K562 (cell line): ENCODE results near the gene CACNA2D3. TPM values are rescaled to one million over a fixed set of nuclear protein-coding genes. Genes with fewer than 3 reads are reported as not detected.

Experiments used
- ATAC-seq: fragments of 200-7000 bp; cut with Tn5 transposase; 3 replicates; pipeline ENCODE4 v1.9.1; 2020; ENCODE audit warnings: moderate library complexity
- BruUV-seq: library from RNA; stranded (reverse); fragments of 400-500 nt; replicated peaks from 2 replicates; lab custom pipeline; 2021; lab: Mats Ljungman, UMichigan
- CTCF ChIA-PET: fragments of 300-600 bp; formaldehyde crosslinking; extraction: SDS; loops from one replicate; lab custom pipeline; 2021; ENCODE audit warnings: low intra/inter-chr PET ratio; lab: Yijun Ruan, JAX
- POLR2A ChIA-PET: fragments of 300-600, 350-650 bp; sonication (Branson Sonifier 250); formaldehyde crosslinking; extraction: SDS; loops from one replicate; lab custom pipeline; 2021; ENCODE audit warnings: antibody characterized with exemption, inconsistent platforms; lab: Yijun Ruan, JAX
- DNase-seq, 4 experiments: peaks; one replicate each; pipeline versions ENCODE4 v3.0.0 to v3.0.0-alpha.2; 2011 to 2018; ENCODE audit warnings: low spot score in 3 of 4, mixed read lengths in 3 of 4; ENCODE audit errors: extremely low read depth in 1 of 4
- FAIRE-seq: peaks from 2 replicates; lab custom pipeline; 2011; peaks lifted over from hg19 to GRCh38; lab: Jason Lieb, UNC
- H2AFZ ChIP-seq: 2 replicates; pipeline ENCODE4 v1.6.0; 2011; ENCODE audit warnings: low read depth, low read length, control low read depth, inconsistent platforms
- H3K27ac ChIP-seq: fragments of 200-600 bp; 3 replicates; pipeline ENCODE4 v1.8.0; 2011; ENCODE audit warnings: low read depth, mild to moderate bottlenecking, control low read depth, inconsistent platforms, low read length, moderate library complexity, mixed read lengths; ENCODE audit errors: extremely low read depth
- H3K27me3 ChIP-seq, 2 experiments: fragments of 300-600 bp in 1 of 2; 2 replicates in 1 of 2; 3 replicates in 1 of 2; pipeline versions ENCODE4 v1.6.0 to v1.8.0; 2011; ENCODE audit warnings: inconsistent platforms in 2 of 2, low read length in 2 of 2, mild to moderate bottlenecking in 1 of 2, mixed read lengths in 1 of 2, moderate library complexity in 1 of 2; ENCODE audit not compliant: control insufficient read depth in 2 of 2, insufficient read depth in 2 of 2
- H3K36me3 ChIP-seq: fragments of 300-600 bp; 3 replicates; pipeline ENCODE4 v1.8.0; 2011; ENCODE audit warnings: mild to moderate bottlenecking, low read length, inconsistent platforms; ENCODE audit not compliant: control insufficient read depth, insufficient read depth
- H3K4me1 ChIP-seq, 2 experiments: fragments of 200-600 bp in 1 of 2; replicated peaks in 1 of 2; 2 replicates in 1 of 2; 3 replicates in 1 of 2; pipeline versions ENCODE4 v1.5.1 to v1.8.0; 2011; ENCODE audit warnings: inconsistent platforms in 2 of 2, low read length in 2 of 2, mild to moderate bottlenecking in 1 of 2, mixed read lengths in 1 of 2, moderate library complexity in 1 of 2; ENCODE audit not compliant: control insufficient read depth in 2 of 2, insufficient read depth in 2 of 2
- H3K4me2 ChIP-seq: 2 replicates; pipeline ENCODE4 v1.6.1; 2011; ENCODE audit warnings: low read length, control low read depth, inconsistent platforms, mixed read lengths; ENCODE audit not compliant: insufficient read depth
- H3K4me3 ChIP-seq: fragments of 200-600 bp; sonication (generic), shearing (Covaris generic); 2 replicates; pipeline ENCODE4 v1.5.1; 2016; ENCODE audit warnings: control low read depth, inconsistent platforms
- H3K79me2 ChIP-seq: fragments of 200-600 bp; 3 replicates; pipeline ENCODE4 v1.8.0; 2011; ENCODE audit warnings: low read length, inconsistent platforms; ENCODE audit not compliant: control insufficient read depth, insufficient read depth
- H3K9ac ChIP-seq, 2 experiments: 2 replicates each; pipeline versions ENCODE4 v1.6.0 to v1.6.1; 2011; ENCODE audit warnings: low read depth in 2 of 2, low read length in 2 of 2, control low read depth in 1 of 2, inconsistent platforms in 1 of 2, mild to moderate bottlenecking in 1 of 2, mixed read lengths in 1 of 2; ENCODE audit not compliant: insufficient read depth in 1 of 2
- H3K9me1 ChIP-seq: one replicate; pipeline ENCODE4 v1.6.0; 2011; ENCODE audit warnings: inconsistent platforms, mild to moderate bottlenecking, low read length, moderate library complexity; ENCODE audit not compliant: control insufficient read depth, insufficient read depth
- H3K9me3 ChIP-seq: replicated peaks from 2 replicates; pipeline ENCODE4 v1.5.1; 2011; ENCODE audit warnings: low read depth, low read length, inconsistent platforms; ENCODE audit not compliant: control insufficient read depth, insufficient read depth
- H4K20me1 ChIP-seq: replicated peaks from 2 replicates; pipeline ENCODE4 v1.6.1; 2011; ENCODE audit warnings: low read length, inconsistent platforms, mixed read lengths; ENCODE audit not compliant: control insufficient read depth, insufficient read depth
- AFF1 ChIP-seq, 2 experiments: fragments of 450-650 bp; IDR thresholded peaks; 2 replicates each; pipeline ENCODE4 v1.6.1; 2018; ENCODE audit warnings: mild to moderate bottlenecking in 2 of 2, low read depth in 1 of 2; ENCODE audit not compliant: partially characterized antibody in 2 of 2
- BRD9 ChIP-seq: fragments of 450-650 bp; IDR thresholded peaks from 2 replicates; pipeline ENCODE4 v1.6.1; 2018; ENCODE audit warnings: low read depth; ENCODE audit not compliant: partially characterized antibody
- CBX3 ChIP-seq, 2 experiments: IDR thresholded peaks; 1 replicate in 1 of 2; 2 replicates in 1 of 2; pipeline ENCODE4 v1.6.1; 2012; ENCODE audit warnings: inconsistent platforms in 2 of 2, low read length in 2 of 2, borderline replicate concordance in 1 of 2, control low read depth in 1 of 2
- EWSR1 ChIP-seq: fragments of 450-650 bp; IDR thresholded peaks from 2 replicates; pipeline ENCODE4 v1.6.1; 2018; ENCODE audit warnings: borderline replicate concordance, mild to moderate bottlenecking, low read depth, moderate library complexity; ENCODE audit not compliant: partially characterized antibody
- GTF2F1 ChIP-seq: IDR thresholded peaks from 2 replicates; pipeline ENCODE4 v1.6.1; 2011; ENCODE audit warnings: low read depth, low read length, improper control_type of control experiment
- HDAC2 ChIP-seq: fragments of 450-650 bp; IDR thresholded peaks from 2 replicates; pipeline ENCODE4 v1.6.1; 2016; ENCODE audit warnings: mild to moderate bottlenecking
- NFE2L1 ChIP-seq: fragments of 450-650 bp; IDR thresholded peaks from 2 replicates; pipeline ENCODE4 v1.6.1; 2016; ENCODE audit warnings: missing genetic modification characterization, low read depth, mild to moderate bottlenecking, missing compliant biosample characterization, moderate library complexity, borderline replicate concordance
- NFXL1 ChIP-seq: fragments of 450-650 bp; formaldehyde crosslinking; IDR thresholded peaks from 2 replicates; pipeline ENCODE4 v1.4.0; 2021; ENCODE audit warnings: mild to moderate bottlenecking
- RBM14 ChIP-seq: fragments of 200-400 bp; formaldehyde crosslinking; IDR thresholded peaks from 2 replicates; pipeline ENCODE4 v1.6.1; 2018; ENCODE audit warnings: low read depth, mild to moderate bottlenecking, low read length, moderate library complexity, borderline replicate concordance; ENCODE audit not compliant: insufficient read depth
- RBM22 ChIP-seq: fragments of 200-400 bp; formaldehyde crosslinking; IDR thresholded peaks from 2 replicates; pipeline ENCODE4 v1.6.1; 2018; ENCODE audit warnings: low read length, low read depth; ENCODE audit not compliant: poor library complexity, severe bottlenecking
- ZNF263 ChIP-seq: sonication (generic); formaldehyde crosslinking; IDR thresholded peaks from 2 replicates; pipeline ENCODE4 v1.8.0; 2022; ENCODE audit warnings: mild to moderate bottlenecking, missing genetic modification reagents, borderline replicate concordance
- ZNF445 ChIP-seq: fragments of 250-450 bp; sonication (Bioruptor Pico); IDR thresholded peaks from 2 replicates; pipeline ENCODE4 v1.4.0; 2020; ENCODE audit warnings: low read depth, mild to moderate bottlenecking, moderate library complexity
- WGBS: fragments of 100-300 bp; shearing (Covaris generic); methylation state at CpG from one replicate; pipeline ENCODE4 v1.1.6; 2016; ENCODE audit warnings: low coverage, mixed read lengths; ENCODE audit not compliant: insufficient coverage; ENCODE audit errors: missing lambda C conversion rate; 5-methylcytosine and 5-hydroxymethylcytosine counted together
- in situ Hi-C: fragments of 300-500 bp; cut with MboI; formaldehyde crosslinking; loops from 4 replicates; pipeline ENCODE4 v1.15.0; 2018; ENCODE audit warnings: inconsistent platforms, mixed read lengths
- intact Hi-C: fragments of 100-400 bp; cut with micrococcal nuclease; formaldehyde crosslinking; loops from 2 replicates; pipeline ENCODE4 v1.14.2; 2022
- polyA plus RNA-seq, 8 experiments: library from polyadenylated mRNA; depleted of rRNA in 4 of 8; stranded (reverse) in 5 of 8; unstranded in 3 of 8; fragments of >200 nt; fragmentation: Nextera tagmentation in 2 of 8; fragmentation: Illumina TruSeq in 1 of 8; extraction: Ambion mirVana in 2 of 8; extraction: Trizol in 1 of 8; gene quantifications; 2 replicates each; pipeline versions ENCODE4 v1.2.1 to v1.2.3, GENCODE V29; 2011 to 2014; ENCODE audit warnings: inconsistent platforms in 1 of 8, missing spikeins in 1 of 8
- total RNA-seq, 7 experiments: library from RNA; depleted of rRNA in 6 of 7; stranded (reverse); fragments of >200 nt in 6 of 7; fragmentation: Illumina TruSeq in 2 of 7; extraction: Trizol in 2 of 7; gene quantifications; 2 replicates each; pipeline versions ENCODE4 v1.2.1 to v1.2.3, GENCODE V29; 2011 to 2021; ENCODE audit warnings: low replicate concordance in 1 of 7
- TF ChIP-seq, protein P1 (sequence below): fragments of 150-350 bp; conservative IDR thresholded peaks from 2 replicates; pipeline ENCODE4 v1.6.1; 2014; ENCODE audit warnings: low read length
- TF ChIP-seq, protein P2 (sequence below): fragments of 450-650 bp; IDR thresholded peaks from 2 replicates; pipeline ENCODE4 v1.6.1; 2017; ENCODE audit warnings: antibody characterized with exemption

The CACNA2D3 gene
- total and polyA plus RNA-seq, 9 of the 15 experiments (the other 6 are each of a cell fraction or from before 2014, with no cell fraction given): 0.01 TPM; not detected in 8

DNA sequence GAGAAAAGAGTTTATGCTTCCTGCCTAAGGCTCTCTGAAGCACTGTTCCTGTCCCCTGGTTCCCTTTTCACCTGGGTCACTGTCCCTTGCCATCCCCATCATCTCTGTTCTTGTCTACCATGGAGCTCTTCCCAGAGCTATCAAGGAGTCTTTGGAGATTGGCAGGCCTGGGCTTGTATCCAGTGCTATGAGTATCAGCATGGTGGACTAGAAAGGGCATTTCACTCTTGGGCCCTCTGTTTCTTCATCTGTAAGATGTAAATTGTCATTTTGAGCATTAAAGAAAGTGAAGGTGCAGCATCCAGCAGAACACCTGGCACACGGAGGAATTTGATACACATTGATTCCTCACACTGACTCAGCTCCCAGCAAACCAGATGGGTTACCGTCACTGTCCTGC lies 388.2 kb downstream of the CACNA2D3 start:
- Histone ChIP-seq H3K9me1 (no peaks in the 10 kb centered on the region), H4K20me1 (no peaks in the 10 kb centered on the region; the same call in 1 of the 2 replicates), H3K4me2 (no peak overlapping the region), H3K4me3 (no peak overlapping the region), H3K36me3 (no peaks in the 10 kb centered on the region), H3K79me2 (no peaks in the 10 kb centered on the region), H3K9ac (no peak overlapping the region), H3K27me3 (no peaks in the 10 kb centered on the region), H3K4me1 (no peaks in the 10 kb centered on the region), H3K27ac (no peak overlapping the region), H2AFZ (no peak overlapping the region), H3K9me3 (no peaks in the 10 kb centered on the region)
- WGBS: 5% methylated on average over 2 of the region's 2 CpGs
- ATAC-seq (no peak), DNase-seq (no peak), FAIRE-seq (no peak)
- no TSS peak for BruUV-seq
- ChIA-PET POLR2A (no interaction called here), CTCF (no interaction called here)
- intact Hi-C loops (no loop called here), in situ Hi-C loops (no loop called here)
- TF ChIP-seq, protein P1, sequence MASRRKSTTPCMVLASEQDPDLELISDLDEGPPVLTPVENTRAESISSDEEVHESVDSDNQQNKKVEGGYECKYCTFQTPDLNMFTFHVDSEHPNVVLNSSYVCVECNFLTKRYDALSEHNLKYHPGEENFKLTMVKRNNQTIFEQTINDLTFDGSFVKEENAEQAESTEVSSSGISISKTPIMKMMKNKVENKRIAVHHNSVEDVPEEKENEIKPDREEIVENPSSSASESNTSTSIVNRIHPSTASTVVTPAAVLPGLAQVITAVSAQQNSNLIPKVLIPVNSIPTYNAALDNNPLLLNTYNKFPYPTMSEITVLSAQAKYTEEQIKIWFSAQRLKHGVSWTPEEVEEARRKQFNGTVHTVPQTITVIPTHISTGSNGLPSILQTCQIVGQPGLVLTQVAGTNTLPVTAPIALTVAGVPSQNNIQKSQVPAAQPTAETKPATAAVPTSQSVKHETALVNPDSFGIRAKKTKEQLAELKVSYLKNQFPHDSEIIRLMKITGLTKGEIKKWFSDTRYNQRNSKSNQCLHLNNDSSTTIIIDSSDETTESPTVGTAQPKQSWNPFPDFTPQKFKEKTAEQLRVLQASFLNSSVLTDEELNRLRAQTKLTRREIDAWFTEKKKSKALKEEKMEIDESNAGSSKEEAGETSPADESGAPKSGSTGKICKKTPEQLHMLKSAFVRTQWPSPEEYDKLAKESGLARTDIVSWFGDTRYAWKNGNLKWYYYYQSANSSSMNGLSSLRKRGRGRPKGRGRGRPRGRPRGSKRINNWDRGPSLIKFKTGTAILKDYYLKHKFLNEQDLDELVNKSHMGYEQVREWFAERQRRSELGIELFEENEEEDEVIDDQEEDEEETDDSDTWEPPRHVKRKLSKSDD: no peak
- no peak for TF ChIP-seq GTF2F1
- no peak for TF ChIP-seq RBM22
- no peak for TF ChIP-seq AFF1 (IDR thresholded peaks at IDR 0.05; ENCODE audit: low read depth in 1 of 2, partially characterized antibody in 2 of 2)
- no peak for TF ChIP-seq RBM14
- no peak for TF ChIP-seq EWSR1
- no peak for TF ChIP-seq HDAC2
- TF ChIP-seq, protein P2, sequence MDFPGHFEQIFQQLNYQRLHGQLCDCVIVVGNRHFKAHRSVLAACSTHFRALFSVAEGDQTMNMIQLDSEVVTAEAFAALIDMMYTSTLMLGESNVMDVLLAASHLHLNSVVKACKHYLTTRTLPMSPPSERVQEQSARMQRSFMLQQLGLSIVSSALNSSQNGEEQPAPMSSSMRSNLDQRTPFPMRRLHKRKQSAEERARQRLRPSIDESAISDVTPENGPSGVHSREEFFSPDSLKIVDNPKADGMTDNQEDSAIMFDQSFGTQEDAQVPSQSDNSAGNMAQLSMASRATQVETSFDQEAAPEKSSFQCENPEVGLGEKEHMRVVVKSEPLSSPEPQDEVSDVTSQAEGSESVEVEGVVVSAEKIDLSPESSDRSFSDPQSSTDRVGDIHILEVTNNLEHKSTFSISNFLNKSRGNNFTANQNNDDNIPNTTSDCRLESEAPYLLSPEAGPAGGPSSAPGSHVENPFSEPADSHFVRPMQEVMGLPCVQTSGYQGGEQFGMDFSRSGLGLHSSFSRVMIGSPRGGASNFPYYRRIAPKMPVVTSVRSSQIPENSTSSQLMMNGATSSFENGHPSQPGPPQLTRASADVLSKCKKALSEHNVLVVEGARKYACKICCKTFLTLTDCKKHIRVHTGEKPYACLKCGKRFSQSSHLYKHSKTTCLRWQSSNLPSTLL: no peak
- TF ChIP-seq ZNF445 (CRISPR knock-in tag): no peak
- TF ChIP-seq NFXL1 (CRISPR knock-in tag): no peak
- no peak for TF ChIP-seq CBX3 (IDR thresholded peaks at IDR 0.05; ENCODE audit: borderline replicate concordance in 1 of 2, low read length in 2 of 2)
- no peak for TF ChIP-seq BRD9
- TF ChIP-seq NFE2L1: no peak
- no peak for TF ChIP-seq ZNF263 (CRISPR knock-in tag)
- TF ChIP-seq, all 486 proteins: peak for 0
